HFF-Myc (cell line): ENCODE data around the gene ZMAT5.

Source experiments
- DNase-seq: peaks from one replicate; pipeline ENCODE4 v3.0.0-alpha.2; 2011; ENCODE audit warnings: low read depth; ENCODE audit errors: extremely low read depth
- H3K4me3 ChIP-seq: replicated peaks from 2 replicates; pipeline ENCODE4 v1.5.1; 2011; ENCODE audit warnings: low read depth, mild to moderate bottlenecking, control low read depth, low read length
- TF ChIP-seq, protein P1 (sequence below): IDR thresholded peaks from 2 replicates; pipeline ENCODE4 v1.5.1; 2012; ENCODE audit warnings: mild to moderate bottlenecking, low read depth, low read length, control low read depth; ENCODE audit errors: missing control alignments

ZMAT5 gene, protein sequence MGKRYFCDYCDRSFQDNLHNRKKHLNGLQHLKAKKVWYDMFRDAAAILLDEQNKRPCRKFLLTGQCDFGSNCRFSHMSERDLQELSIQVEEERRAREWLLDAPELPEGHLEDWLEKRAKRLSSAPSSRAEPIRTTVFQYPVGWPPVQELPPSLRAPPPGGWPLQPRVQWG

DNA sequence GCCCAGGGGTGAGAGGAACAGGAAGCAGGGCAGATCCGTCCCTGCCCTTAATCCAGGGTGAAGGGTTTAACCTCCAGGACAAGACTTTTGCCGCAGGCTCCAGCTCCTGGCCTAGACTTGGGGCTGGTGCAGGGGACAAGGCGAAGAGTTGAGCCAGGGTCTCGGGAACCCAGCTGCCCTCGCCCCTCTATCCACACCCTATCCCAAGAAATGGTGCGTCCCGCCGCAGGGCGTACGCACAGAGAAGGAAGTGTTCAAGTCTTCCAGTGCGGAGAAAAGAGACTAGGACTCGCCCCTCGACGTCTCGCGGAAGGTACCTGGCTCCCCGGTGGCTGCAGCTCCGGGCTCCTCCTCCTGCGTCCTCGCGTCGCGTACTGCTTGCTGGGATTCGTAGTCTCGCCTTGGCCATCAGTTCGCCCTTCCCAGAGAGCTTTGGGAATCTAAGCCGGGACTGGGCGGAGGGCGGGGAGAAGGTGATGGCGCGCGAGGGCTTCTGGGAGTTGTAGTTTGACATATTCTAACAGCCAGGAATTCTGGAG is at the start of gene ZMAT5:
Gene ZMAT5 (minus strand): TSS at position 376 of the 539 bp plus-strand sequence. CDS start 18,463 bp downstream, outside the sequence.
- peak; percentile 93 for DNase-seq
- H3K4me3 ChIP-seq: peak within 1 kb of the TSS; percentile 87
- TF ChIP-seq, protein P1, sequence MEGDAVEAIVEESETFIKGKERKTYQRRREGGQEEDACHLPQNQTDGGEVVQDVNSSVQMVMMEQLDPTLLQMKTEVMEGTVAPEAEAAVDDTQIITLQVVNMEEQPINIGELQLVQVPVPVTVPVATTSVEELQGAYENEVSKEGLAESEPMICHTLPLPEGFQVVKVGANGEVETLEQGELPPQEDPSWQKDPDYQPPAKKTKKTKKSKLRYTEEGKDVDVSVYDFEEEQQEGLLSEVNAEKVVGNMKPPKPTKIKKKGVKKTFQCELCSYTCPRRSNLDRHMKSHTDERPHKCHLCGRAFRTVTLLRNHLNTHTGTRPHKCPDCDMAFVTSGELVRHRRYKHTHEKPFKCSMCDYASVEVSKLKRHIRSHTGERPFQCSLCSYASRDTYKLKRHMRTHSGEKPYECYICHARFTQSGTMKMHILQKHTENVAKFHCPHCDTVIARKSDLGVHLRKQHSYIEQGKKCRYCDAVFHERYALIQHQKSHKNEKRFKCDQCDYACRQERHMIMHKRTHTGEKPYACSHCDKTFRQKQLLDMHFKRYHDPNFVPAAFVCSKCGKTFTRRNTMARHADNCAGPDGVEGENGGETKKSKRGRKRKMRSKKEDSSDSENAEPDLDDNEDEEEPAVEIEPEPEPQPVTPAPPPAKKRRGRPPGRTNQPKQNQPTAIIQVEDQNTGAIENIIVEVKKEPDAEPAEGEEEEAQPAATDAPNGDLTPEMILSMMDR: no peak

DNA sequence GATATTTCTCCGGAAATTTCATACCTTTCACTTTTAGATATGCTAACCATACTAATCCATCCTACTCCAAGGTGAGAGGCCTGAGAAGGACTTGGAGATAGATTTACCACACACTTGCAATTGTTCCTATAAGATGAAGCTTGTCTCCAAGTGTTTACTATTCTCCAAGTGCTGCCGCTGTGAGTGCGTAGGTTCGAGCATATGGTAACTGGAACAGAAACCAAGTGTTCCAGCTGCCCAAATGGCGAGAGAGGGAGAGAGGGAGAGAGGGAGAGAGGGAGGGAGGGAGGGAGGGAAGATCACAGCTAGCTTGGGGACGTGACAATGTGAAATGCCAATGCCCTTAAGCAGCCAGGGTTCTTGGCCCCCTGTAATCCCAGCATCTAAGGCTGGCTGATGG is 49.7 kb upstream of the ZMAT5 start:
- H3K4me3 ChIP-seq: no peak overlapping the region
- TF ChIP-seq, protein P1: no peak
- no peak for DNase-seq

DNA sequence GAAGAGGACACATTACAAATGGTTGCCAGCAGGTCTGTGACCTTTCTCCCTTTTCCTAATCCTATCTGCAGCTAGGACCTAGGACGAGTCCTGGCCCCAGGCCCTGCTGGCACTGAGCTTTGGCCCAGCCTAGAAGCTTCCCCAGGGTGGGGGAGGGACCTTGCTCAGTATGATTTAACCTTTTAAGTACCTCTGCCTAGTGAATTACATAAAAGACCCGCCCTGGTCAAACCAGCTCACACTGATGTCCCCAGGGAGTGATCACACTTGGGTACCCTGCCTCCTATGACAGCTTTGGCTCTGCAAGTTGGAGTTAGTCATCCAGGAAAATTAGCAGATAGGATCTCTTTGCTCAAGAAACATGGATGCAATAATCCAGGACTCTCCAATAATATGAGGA is 49.3 kb upstream of the ZMAT5 start:
- DNase-seq: no peak
- TF ChIP-seq, protein P1: no peak
- no peak overlapping the region for H3K4me3 ChIP-seq

DNA sequence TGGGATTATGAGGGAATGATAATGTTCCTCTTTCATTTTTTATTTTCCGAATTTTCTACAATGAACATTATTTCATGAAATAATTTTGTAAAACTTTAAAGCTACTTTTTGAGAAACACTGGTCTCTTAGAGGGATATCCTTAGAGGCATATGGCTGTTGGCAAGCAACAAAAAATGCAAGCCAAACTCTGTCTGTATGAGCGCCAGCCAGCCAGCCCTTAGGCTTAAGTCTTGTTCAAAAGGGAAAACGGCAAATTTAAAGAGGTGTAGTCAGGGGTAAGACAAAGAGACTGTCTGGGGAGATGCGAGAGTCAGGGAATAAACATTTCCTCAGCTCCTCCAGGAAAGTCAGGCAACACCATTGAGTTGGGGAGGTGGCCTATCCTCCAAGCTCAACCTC is 48.8 kb upstream of the ZMAT5 start:
- DNase-seq: no peak
- TF ChIP-seq, protein P1: no peak
- H3K4me3 ChIP-seq: no peak overlapping the region

DNA sequence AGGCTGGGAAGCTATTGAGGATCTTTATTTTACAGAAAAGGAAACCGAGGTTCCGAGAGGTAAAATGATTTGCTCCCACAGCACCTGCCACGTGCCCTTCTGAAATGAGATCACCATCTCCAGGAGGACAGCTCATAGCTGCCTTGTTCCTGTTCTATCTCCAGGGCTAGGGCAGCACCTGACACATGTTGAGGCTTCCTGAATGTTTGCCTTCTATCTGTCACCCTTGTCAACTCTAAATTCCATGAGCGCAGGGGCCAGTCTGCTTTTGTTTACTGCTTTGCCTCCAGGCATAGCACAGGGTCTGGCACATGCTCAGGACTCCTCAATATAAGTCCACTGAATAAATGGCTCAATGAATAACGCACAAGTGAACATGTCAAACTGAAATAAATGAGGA is 47.2 kb upstream of the ZMAT5 start:
- no peak overlapping the region for H3K4me3 ChIP-seq
- TF ChIP-seq, protein P1: no peak
- DNase-seq: no peak

DNA sequence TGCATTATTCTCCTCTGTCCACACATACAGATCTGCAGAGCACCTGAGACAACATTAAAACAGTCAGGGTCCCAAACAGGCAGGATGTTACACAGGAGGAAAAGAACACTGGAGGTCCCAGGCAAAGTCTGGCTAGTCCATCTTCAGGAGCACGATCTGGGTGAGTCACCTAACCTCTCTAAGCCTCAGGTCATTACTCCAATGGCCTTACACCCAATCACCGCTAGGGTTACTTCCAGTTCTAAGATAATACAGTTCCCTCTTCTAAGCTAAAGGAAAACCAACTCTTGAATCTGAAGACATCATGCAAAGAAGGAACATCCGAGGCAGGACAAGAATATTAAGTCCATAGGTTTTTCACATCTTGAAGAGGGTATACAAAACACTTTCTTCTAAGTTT is 46.8 kb upstream of the ZMAT5 start:
- TF ChIP-seq, protein P1: no peak
- no peak overlapping the region for H3K4me3 ChIP-seq
- DNase-seq: no peak

DNA sequence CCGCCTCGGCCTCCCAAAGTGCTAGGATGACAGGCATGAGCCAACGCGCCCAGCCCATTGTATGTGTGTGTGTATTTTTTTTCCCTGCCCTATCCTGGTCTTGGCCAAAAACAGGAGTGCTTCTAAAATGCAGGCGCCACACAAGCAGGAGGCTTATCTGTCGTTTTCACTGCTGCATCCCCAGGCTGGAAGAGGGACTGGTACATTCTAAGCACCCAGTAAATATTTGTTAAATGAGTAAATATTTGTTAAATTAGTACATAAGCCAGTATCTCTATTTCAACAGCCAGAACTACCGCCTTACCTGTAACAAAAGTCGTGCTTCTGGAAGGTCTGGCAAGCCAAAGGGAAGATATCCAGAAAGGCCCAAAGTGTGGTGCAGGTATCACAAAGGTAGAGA is 46.3 kb upstream of the ZMAT5 start:
- TF ChIP-seq, protein P1: no peak
- DNase-seq: no peak
- H3K4me3 ChIP-seq: no peak overlapping the region
